Umbilical cord (tissue), 2 donors: ENCODE results near the gene DSEL. TPM values are rescaled to one million over a fixed set of nuclear protein-coding genes. Genes with fewer than 3 reads are reported as not detected.

ENCODE experiments used
- DNase-seq: peaks from one replicate; pipeline ENCODE4 v3.0.0-alpha.2; 2015; ENCODE audit warnings: low spot score
- total RNA-seq: library from RNA; depleted of rRNA; stranded (reverse); fragments of >200 nt; gene quantifications from one replicate; pipeline ENCODE4 v1.2.3, GENCODE V29; 2014; ENCODE audit warnings: low replicate concordance; ENCODE audit not compliant: insufficient read depth

DSEL gene
- total RNA-seq, 1 donor from 2014 or later = 14.9 TPM

GRCh38 chr18:67504739-67505138 lies 11.8 kb downstream of the DSEL start:
- no peak for DNase-seq

GRCh38 chr18:67500522-67501205 lies 15.9 kb downstream of the DSEL start:
- DNase-seq = no peak

- DNase-seq = peak; percentile 11
These were observed 20.1 kb downstream of the DSEL start for GRCh38 chr18:67496469-67496868.

- DNase-seq = no peak
These were observed 30.0 kb downstream of the DSEL start for GRCh38 chr18:67486534-67486933.

- DNase-seq = no peak
These were observed 30.9 kb downstream of the DSEL start for GRCh38 chr18:67485655-67486054.

- no peak for DNase-seq
These were observed 32.1 kb downstream of the DSEL start for GRCh38 chr18:67484458-67484857.

- DNase-seq = no peak
These were observed 32.6 kb downstream of the DSEL start for GRCh38 chr18:67483952-67484351.

GRCh38 chr18:67483237-67483636 lies 33.3 kb downstream of the DSEL start:
- DNase-seq = no peak

GRCh38 chr18:67478249-67478648 lies 38.3 kb downstream of the DSEL start:
- no peak for DNase-seq

GRCh38 chr18:67477522-67477921 lies 39.0 kb downstream of the DSEL start:
- DNase-seq = no peak

GRCh38 chr18:67476585-67476984 lies 39.9 kb downstream of the DSEL start:
- no peak for DNase-seq

- no peak for DNase-seq
These were observed 40.8 kb downstream of the DSEL start for GRCh38 chr18:67475673-67476072.

- DNase-seq = no peak
These were observed 48.5 kb downstream of the DSEL start for GRCh38 chr18:67468038-67468437.

GRCh38 chr18:67467188-67467587 lies 49.3 kb downstream of the DSEL start:
- DNase-seq = no peak

- DNase-seq = no peak
These were observed 52.0 kb downstream of the DSEL start for GRCh38 chr18:67464499-67464898.

GRCh38 chr18:67463829-67464228 lies 52.7 kb downstream of the DSEL start:
- no peak for DNase-seq

GRCh38 chr18:67456711-67457110 lies 59.8 kb downstream of the DSEL start:
- DNase-seq = no peak
